Measurements from ENCODE around the gene IPPK. TPM values are rescaled to one million over a fixed set of nuclear protein-coding genes. Genes with fewer than 3 reads are reported as not detected.

IPPK gene
- total RNA-seq, 2 donors from 2014 or later = 8.9 to 13.1 TPM

DNA sequence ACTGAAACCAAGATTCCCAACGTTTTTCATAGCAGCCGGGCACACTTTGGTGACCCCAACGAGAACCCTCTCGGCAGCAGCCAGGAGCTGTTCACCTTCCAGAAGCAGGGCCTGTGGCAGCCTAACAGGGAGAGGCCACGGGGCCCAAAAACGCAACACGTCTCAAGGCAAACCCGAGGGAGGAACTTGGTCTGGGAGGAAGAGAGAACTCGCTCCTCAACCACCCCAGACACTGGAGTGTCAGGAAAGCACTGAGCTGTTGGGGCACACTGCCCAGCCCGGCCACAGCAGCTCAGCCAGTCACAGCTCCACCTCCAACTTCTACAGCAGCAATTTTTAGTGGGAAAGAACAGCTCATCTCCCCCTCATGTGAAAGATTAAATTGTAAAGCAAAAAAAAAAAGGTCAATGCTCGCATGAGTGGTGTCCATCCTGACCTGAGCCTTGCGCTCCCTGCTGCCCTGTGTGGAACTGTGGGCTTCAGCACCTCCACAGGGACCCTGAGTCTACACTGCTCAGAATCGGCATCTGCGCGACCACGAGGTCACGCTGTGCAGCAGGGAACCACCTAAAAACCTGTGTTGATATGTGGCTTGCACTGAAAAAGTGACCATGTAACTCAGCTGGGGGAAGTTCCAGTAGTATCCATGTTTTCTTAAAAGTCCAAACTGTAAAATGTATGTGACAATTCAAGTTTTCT is 55.0 kb downstream of the IPPK start:
- Histone ChIP-seq H3K36me3 (peaks cover 68% of the 10 kb centered on the region), H3K27ac (no peak overlapping the region), H3K9me3 (no peaks in the 10 kb centered on the region), H3K4me3 (no peak overlapping the region), H3K4me1 (peaks cover 0 to 26% of the 10 kb centered on the region in 2 donors), H3K27me3 (no peaks in the 10 kb centered on the region)
- no peak for DNase-seq (ENCODE audit: low spot score)
- no peak for TF ChIP-seq CTCF (IDR thresholded peaks at IDR 0.05)

- DNase-seq (ENCODE audit: low spot score) = no peak
- Histone ChIP-seq H3K27ac (no peak overlapping the region), H3K4me3 (no peak overlapping the region), H3K4me1 (peaks cover 0 to 29% of the 10 kb centered on the region in 2 donors), H3K36me3 (peaks cover 62% of the 10 kb centered on the region), H3K9me3 (no peaks in the 10 kb centered on the region), H3K27me3 (no peaks in the 10 kb centered on the region)
- no peak for TF ChIP-seq CTCF (IDR thresholded peaks at IDR 0.05)
Measured at GRCh38 chr9:92614123-92614510, 55.8 kb downstream of the IPPK start.

DNA sequence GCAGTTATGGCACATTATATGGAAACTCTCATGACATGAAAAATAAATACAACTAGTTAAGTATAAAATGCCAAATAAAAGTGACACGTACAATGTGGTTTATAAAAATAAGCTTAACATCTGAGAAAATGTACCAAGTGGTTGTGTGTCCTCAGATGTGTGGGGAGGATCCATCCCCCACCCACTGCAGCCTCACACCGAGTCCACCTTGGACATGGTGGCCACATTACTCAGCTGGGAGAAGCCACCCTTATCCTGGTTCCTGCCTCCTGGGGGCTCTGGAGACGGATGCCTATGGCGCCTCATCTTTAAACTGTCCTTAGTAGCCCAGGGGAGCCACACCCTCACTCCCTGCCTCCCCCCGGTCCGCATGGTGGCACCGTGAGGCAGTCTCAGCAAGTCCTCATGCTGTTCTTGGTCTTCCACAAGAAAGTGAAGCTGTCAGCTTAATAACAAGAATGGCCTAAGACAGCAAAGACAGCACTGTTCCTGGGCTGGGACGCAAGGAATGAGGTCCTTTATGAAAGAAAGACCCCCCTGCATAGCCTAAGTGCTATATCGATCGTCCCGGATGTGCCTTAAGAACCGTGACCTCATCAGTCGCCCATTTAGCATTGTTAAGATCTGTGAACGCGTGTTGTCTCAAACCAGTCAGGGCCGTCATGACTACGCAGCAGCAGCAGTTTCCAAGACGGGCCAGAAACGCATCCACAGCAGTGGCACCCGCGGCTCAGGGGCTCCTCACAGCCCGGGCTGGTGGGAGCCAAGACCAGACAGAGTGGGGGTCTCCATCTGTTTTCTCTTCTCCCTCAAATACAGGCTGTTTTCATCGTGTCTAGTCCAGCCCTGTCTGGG is 56.4 kb downstream of the IPPK start:
- TF ChIP-seq CTCF (IDR thresholded peaks at IDR 0.05) = no peak
- Histone ChIP-seq H3K4me1 (peaks cover 0 to 33% of the 10 kb centered on the region in 2 donors), H3K27ac (no peak overlapping the region), H3K9me3 (no peaks in the 10 kb centered on the region), H3K36me3 (peaks cover 57% of the 10 kb centered on the region), H3K4me3 (no peak overlapping the region), H3K27me3 (no peaks in the 10 kb centered on the region)
- DNase-seq (ENCODE audit: low spot score) = no peak

GRCh38 chr9:92612816-92613215 is 57.1 kb downstream of the IPPK start:
- Histone ChIP-seq H3K4me3 (no peak overlapping the region), H3K9me3 (no peaks in the 10 kb centered on the region), H3K4me1 (peaks cover 0 to 33% of the 10 kb centered on the region in 2 donors), H3K27ac (no peak overlapping the region), H3K27me3 (no peaks in the 10 kb centered on the region), H3K36me3 (peaks cover 50% of the 10 kb centered on the region)
- no peak for TF ChIP-seq CTCF (IDR thresholded peaks at IDR 0.05)
- no peak for DNase-seq (ENCODE audit: low spot score)

DNA sequence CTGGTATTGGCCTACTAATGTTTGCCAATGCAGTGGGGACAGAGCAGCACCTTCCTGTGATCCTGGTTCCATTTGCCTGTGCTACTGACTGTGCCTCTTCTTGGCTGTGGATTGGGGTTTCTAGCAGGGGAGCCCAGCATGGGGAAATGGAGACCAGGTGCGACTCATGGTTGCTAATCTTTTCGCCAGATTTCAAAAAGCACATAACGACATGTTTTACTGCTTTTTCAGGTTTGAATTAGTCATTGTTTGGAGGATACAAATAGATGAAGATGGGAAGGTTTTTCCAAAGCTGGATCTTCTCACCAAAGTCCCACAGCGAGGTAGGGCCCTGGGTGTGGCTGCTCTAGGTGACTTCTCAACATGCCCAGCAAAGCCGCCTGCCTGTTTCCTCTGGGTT is 57.6 kb downstream of the IPPK start:
- no peak for TF ChIP-seq CTCF (IDR thresholded peaks at IDR 0.05)
- Histone ChIP-seq H3K27ac (no peak overlapping the region), H3K4me3 (no peak overlapping the region), H3K4me1 (peaks cover 0 to 35% of the 10 kb centered on the region in 2 donors), H3K36me3 (peaks cover 45% of the 10 kb centered on the region), H3K27me3 (no peaks in the 10 kb centered on the region), H3K9me3 (no peaks in the 10 kb centered on the region)
- DNase-seq (ENCODE audit: low spot score) = no peak
